ENCODE measurements around the gene C10orf90.

DNA sequence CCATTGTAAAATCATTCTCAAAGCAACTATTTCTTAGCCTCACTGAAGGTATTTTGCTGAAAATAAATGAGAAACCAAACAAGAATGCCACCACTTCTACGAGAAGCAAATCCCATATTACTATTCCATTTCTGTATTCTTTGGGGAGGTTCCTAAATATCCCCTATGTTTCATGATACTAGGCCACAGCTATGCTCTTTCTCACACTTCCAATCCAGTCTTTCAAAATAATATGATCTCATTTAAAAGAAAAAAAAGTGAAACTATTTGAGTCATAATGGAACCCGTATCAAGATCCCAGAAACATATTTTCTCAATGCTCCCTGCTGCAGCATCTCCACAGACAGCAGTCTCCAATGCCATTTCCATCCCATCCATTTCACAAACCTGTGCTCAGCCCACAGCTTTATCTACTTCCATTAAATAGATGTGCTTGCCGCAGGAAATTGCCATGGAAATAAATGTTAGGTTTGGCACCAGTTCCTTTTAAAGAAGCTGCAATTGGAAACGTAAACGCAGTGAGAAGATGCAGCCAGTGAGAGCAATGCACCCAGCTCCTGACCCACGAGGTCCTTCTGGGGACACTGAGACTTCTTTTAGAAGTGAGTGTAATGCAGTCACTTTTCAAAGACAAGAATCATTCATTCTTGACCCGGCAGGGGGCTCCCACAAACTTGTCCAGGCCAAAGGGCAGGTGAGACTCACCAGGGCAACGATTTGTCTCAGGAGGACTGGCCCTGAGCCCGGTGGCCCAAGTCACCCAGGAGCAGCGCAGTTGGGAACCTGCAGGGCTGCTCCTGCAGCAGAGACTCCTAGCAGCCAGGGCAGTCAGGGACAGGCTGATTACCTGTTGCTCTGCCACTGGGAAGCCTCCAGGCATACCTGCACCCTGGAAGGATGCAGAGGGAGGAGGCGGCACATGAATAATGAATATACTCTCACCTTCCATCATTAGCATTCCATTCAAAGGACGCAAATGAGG, 99.6 kb downstream of the C10orf90 start:
- TF ChIP-seq, protein P1, sequence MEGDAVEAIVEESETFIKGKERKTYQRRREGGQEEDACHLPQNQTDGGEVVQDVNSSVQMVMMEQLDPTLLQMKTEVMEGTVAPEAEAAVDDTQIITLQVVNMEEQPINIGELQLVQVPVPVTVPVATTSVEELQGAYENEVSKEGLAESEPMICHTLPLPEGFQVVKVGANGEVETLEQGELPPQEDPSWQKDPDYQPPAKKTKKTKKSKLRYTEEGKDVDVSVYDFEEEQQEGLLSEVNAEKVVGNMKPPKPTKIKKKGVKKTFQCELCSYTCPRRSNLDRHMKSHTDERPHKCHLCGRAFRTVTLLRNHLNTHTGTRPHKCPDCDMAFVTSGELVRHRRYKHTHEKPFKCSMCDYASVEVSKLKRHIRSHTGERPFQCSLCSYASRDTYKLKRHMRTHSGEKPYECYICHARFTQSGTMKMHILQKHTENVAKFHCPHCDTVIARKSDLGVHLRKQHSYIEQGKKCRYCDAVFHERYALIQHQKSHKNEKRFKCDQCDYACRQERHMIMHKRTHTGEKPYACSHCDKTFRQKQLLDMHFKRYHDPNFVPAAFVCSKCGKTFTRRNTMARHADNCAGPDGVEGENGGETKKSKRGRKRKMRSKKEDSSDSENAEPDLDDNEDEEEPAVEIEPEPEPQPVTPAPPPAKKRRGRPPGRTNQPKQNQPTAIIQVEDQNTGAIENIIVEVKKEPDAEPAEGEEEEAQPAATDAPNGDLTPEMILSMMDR (IDR thresholded peaks at IDR 0.05), result no peak
- TF ChIP-seq POLR2A (IDR thresholded peaks at IDR 0.05), result no peak

Measured in esophagus squamous epithelium (tissue), 4 donors.